Activated T-helper 1 cell treated with anti-CD3 and anti-CD28 coated beads, Interleukin-12 subunit alpha, Interleukin-12 subunit beta, Interleukin-2, Interleukin-4 antibody, amounts not matched to agents 30 ng/mL and 10 ng/mL and 1 ng/mL, durations not matched to agents 14 hours and 24 hours and 36 hours (primary cell): ENCODE measurements around the gene MBLAC1. TPM values are rescaled to one million over a fixed set of nuclear protein-coding genes. Genes with fewer than 3 reads are reported as not detected.
A peak's percentile ranks its signal among the peaks of the same experiment; 100 is the strongest.
"Not testable (repeated sequence)": the region's sequence is repeated elsewhere in the genome, so short reads cannot be mapped to it uniquely, and the experiment has no call there.

Source experiments
- DNase-seq: peaks from one replicate; pipeline ENCODE4 v3.0.0; 2021; ENCODE audit warnings: low spot score
- H3K27ac Mint-ChIP-seq: one replicate; pipeline ENCODE4 v1.8.0; 2021; ENCODE audit warnings: mild to moderate bottlenecking, mixed read lengths
- H3K27me3 Mint-ChIP-seq: one replicate; pipeline ENCODE4 v1.8.0; 2022; ENCODE audit warnings: mild to moderate bottlenecking, moderate library complexity, mixed read lengths; ENCODE audit not compliant: insufficient read depth
- H3K36me3 Mint-ChIP-seq: one replicate; pipeline ENCODE4 v1.8.0; 2021; ENCODE audit warnings: low read depth, mixed read lengths
- H3K4me1 Mint-ChIP-seq: one replicate; pipeline ENCODE4 v1.8.0; 2021; ENCODE audit warnings: low read depth, mixed read lengths
- H3K4me3 Mint-ChIP-seq: one replicate; pipeline ENCODE4 v1.8.0; 2021; ENCODE audit warnings: mild to moderate bottlenecking, moderate library complexity, mixed read lengths
- H3K9me3 Mint-ChIP-seq: one replicate; pipeline ENCODE4 v1.8.0; 2021; ENCODE audit warnings: mixed read lengths
- intact Hi-C: fragments of 100-400 bp; cut with micrococcal nuclease; formaldehyde crosslinking; loops from one replicate; pipeline ENCODE4 v1.15.1; 2024
- total RNA-seq: library from RNA; stranded (reverse); gene quantifications from 2 replicates; pipeline ENCODE4 v1.2.3, GENCODE V29; 2022

MBLAC1 gene
- total RNA-seq, 1 donor from 2014 or later, result 4.1 TPM

DNA sequence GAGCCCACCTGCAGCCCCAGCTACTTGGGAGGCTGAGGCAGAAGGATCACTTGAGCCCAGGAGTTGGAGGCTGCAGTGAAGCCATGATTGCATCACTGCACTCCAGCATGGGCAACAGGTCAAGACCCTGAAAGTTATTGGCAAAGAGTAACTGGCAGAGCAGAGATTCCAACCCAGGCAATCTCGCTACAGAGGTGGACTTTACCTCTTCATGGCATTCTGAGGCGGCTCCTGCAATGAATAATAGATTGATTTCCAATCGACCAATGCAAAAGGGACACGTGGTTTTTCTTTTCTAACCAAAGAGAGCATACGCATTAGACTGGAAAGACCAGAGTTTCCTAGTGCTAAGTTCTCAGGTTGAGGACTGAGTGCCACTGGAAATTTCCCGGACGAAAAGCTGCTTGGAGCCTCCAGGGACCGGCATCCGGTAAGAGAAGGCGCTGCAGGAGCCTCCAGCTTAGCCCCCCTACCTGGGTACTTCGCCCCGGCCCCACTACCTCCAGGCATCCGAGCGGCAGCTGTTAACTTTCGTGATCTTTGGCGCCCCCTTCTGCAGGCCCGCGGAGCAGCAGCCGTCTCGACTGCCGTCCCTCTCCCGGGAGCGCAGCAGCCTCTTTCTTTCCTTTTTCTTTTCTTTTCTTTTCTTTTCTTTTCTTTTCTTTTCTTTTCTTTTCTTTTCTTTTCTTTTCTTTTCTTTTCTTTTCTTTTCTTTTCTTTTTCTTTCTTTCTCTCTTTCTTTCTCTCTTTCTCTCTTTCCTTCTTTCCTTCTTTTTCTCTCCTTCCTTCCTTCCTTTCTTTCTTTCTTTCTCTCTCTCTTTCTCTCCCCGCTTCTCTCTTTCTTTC lies 4.1 kb downstream of the MBLAC1 start:
- Mint-ChIP-seq H3K9me3 (no peaks in the 10 kb centered on the region), H3K4me3 (peak overlapping the region; percentile 37), H3K27me3 (no peaks in the 10 kb centered on the region), H3K36me3 (no peaks in the 10 kb centered on the region), H3K27ac (no peak overlapping the region), H3K4me1 (peaks cover 14% of the 10 kb centered on the region)
- intact Hi-C loops, result loop anchor here (1.0 to 5.0 kb wide), 5 partner anchors 46 to 218 kb away; partner anchors contain the start of genes AZGP1, GPC2 and STAG3
- DNase-seq, result peak; percentile 74

DNA sequence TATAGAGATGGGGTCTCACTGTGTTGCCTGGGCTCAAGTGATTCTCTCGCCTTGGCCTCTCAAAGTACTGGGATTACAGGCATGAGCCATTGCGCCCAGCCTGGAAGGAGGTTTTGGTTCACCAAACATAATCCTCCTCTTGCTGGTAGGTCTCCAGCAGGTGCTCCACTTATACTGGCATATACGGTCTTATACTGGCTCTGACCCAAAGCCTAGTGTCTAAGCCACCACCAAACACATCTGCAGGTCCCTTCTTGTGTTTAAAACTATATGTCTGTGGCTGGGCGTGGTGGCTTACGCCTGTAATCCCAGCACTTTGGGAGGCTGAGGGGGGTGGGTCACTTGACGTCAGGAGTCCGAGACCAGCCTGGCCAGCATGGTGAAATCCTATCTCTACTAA lies 5.4 kb downstream of the MBLAC1 start:
- peaks cover 14% of the 10 kb centered on the region for H3K4me1 Mint-ChIP-seq
- no peak overlapping the region for H3K27ac Mint-ChIP-seq
- no peaks in the 10 kb centered on the region for H3K9me3 Mint-ChIP-seq
- intact Hi-C loops, result loop anchor here (1.0 to 5.0 kb wide), 5 partner anchors 85 to 275 kb away; partner anchors contain the start of gene AZGP1
- H3K36me3 Mint-ChIP-seq, result no peaks in the 10 kb centered on the region
- no peaks in the 10 kb centered on the region for H3K27me3 Mint-ChIP-seq
- no peak for DNase-seq
- H3K4me3 Mint-ChIP-seq, result no peak overlapping the region

DNA sequence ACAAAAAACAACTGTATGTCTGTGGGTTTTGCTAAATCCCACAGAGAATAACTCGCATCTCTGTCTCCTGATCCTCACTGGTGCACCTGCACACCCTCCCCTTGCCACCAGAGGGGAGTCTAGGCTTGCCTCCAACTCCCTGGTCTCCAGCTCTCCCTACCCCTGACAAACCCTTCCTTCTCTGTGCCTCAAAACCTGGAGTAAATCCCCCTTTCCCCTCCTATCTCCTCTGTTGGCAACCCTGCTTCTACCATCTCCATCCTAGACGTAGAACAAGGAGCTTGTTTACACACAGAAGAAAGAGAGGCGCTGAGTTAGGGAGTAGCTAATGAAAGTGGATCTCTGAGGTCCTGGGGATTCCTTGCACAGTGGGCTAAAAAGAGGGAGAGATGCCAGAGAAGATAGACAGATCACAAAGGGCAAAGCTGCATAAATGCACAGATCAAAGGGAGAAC lies 6.0 kb downstream of the MBLAC1 start:
- H3K27me3 Mint-ChIP-seq, result no peaks in the 10 kb centered on the region
- DNase-seq, result peak; percentile 52
- no peak overlapping the region for H3K4me3 Mint-ChIP-seq
- intact Hi-C loops, result loop anchor here (1.0 to 5.0 kb wide), 5 partner anchors 85 to 275 kb away; partner anchors contain the start of gene AZGP1
- H3K9me3 Mint-ChIP-seq, result no peaks in the 10 kb centered on the region
- no peaks in the 10 kb centered on the region for H3K36me3 Mint-ChIP-seq
- H3K27ac Mint-ChIP-seq, result no peak overlapping the region
- peaks cover 16% of the 10 kb centered on the region for H3K4me1 Mint-ChIP-seq

DNA sequence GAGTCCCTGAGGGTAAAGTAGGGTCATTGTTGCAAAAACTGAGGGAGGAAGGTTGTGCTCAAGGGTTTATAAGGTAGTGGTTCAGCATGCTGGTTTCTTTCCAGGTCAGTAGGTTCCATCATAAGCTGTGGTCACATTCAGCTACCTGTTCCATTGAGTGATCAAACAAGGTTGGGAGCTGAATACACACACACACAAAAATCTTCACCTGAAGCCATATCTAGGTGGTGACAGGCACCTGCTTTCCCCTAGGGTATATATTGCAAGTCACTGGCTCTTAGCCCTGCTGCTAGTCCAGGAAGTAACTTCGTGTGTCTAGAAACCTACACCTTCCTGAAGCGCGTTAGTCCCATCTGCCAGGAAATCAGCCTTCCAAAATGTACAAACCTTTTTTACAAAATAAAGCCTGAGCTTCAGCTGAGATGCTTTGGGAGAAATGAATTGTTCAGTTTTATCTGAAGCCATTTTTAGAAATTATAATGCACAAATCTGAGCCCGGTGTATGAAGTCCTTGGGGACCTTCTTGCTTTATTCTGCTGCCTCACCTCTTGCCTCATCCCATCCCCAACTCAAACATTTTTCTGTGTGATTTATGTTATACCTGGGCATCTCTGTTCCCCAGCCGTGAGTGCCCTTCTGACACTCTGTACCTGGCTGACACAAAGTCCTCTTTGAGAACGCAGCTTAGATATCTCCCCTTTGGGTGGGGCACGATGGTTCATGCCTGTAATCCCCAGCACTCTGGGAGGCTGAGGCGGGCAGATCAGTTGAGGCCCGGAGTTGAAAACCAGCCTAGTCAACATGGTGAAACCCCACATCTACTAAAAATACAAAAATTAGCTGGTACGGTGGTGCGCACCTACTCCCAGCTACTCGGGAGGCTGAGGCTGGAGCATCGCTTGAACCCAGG lies 11.3 kb downstream of the MBLAC1 start:
- Mint-ChIP-seq H3K4me1 (peaks cover 16% of the 10 kb centered on the region), H3K9me3 (no peaks in the 10 kb centered on the region), H3K27me3 (no peaks in the 10 kb centered on the region), H3K36me3 (no peaks in the 10 kb centered on the region), H3K4me3 (no peak overlapping the region), H3K27ac (no peak overlapping the region)
- intact Hi-C loops, result no loop called here
- no peak for DNase-seq

DNA sequence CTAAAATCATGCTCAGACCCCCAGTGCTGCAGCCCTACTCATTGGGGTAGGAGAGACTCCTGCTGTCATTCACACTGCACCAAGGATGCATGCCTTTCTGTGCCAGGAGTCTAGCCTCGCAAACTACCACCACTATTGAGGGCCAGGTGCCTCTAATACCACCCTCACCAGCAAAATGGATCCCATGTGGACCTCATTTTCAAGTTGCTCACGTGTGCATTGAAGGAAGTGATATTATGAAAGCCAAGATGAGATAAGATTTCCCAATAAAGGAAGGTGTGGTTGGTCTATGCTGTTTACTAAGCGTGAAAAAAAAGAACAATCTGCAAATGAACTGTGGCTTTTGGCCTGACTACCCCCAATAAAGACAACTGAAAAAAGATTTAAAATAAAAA lies 14.8 kb downstream of the MBLAC1 start:
- Mint-ChIP-seq H3K4me3 (no peak overlapping the region), H3K36me3 (no peaks in the 10 kb centered on the region), H3K9me3 (no peaks in the 10 kb centered on the region), H3K27ac (no peak overlapping the region), H3K4me1 (peaks cover 16% of the 10 kb centered on the region), H3K27me3 (no peaks in the 10 kb centered on the region)
- DNase-seq, result no peak
- intact Hi-C loops, result no loop called here

DNA sequence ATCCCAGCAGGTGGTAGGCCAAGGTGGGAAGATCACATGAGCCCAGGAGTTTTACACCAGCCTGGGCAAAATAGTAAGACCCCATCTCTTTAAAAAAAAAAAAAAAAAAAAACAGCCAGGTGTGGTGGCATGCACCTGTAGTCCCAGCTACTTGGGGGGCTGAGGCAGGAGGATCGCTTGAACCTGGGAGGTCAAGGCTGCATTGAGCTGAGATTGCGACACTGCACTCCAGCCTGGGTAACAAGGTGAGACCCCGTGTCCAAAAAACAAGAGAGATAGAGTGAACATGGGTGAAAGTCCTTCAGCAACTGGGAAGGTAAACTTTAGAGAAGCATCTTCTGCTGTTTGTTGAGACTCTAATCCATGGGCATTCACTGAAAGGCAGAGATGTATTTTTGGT lies 15.7 kb downstream of the MBLAC1 start:
- Mint-ChIP-seq H3K27ac (no peak overlapping the region), H3K4me3 (no peak overlapping the region), H3K27me3 (no peaks in the 10 kb centered on the region), H3K36me3 (no peaks in the 10 kb centered on the region), H3K4me1 (peaks cover 16% of the 10 kb centered on the region), H3K9me3 (no peaks in the 10 kb centered on the region)
- intact Hi-C loops, result no loop called here
- no peak for DNase-seq

DNA sequence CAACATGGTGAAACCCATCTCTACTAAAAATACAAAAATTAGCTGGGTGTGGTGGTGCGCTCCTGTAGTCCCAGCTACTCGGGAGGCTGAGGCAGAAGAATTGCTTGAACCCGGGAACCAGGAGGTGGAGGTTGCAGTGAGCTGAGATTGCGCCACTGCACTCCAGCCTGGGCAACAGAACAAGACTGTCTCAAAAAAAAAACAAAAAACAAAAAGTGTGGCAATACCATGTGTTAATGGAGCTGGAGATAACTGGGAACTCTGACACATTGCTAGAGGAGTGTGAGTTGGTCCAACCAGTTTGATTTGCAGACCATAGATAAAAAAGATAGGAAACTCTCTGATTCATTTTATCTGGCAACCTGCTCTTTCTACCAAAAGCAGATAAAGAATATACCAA lies 19.6 kb downstream of the MBLAC1 start:
- H3K36me3 Mint-ChIP-seq, DNase-seq, intact Hi-C loops, H3K27ac Mint-ChIP-seq, H3K9me3 Mint-ChIP-seq, H3K27me3 Mint-ChIP-seq, H3K4me3 Mint-ChIP-seq: not testable (repeated sequence)
- peaks cover 20% of the 10 kb centered on the region for H3K4me1 Mint-ChIP-seq

DNA sequence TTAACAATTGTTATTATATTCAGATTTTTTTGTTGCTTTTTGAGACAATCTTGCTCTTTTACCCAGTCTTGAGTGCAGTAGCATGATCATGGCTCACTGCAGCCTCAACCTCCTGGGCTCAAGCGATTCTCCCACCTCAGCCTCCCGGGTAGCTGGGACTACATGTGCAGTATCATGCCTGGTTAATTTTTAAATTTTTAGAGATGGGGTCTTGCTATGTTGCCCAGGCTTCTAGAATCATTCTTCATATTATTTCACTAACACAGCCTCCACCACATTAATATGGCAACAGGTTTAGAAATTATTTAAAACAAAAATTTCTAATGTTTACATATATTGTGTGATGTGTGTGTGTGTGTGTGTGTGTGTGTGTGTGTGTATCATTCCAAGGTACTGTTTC lies 20.5 kb downstream of the MBLAC1 start:
- intact Hi-C loops, result no loop called here
- Mint-ChIP-seq H3K4me3 (no peak overlapping the region), H3K9me3 (no peaks in the 10 kb centered on the region), H3K27ac (no peak overlapping the region), H3K36me3 (peaks cover 6% of the 10 kb centered on the region), H3K27me3 (no peaks in the 10 kb centered on the region), H3K4me1 (peaks cover 19% of the 10 kb centered on the region)
- DNase-seq, result no peak

DNA sequence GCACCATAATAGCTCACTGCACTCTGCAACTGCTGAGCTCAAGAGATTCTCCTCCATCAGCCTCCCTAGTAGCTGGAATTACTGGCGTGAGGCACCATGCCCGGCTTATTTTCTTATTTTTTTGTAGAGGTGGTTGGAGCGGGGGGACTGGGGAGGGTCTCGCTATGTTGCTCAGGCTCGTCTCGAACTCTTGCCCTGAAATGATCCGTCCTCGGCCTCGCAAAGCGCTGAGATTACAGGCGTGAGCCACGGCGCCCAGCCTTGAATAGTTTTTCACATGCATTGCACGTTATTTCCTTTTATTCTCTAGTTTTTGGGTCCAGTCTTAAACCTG lies 21.4 kb downstream of the MBLAC1 start:
- Mint-ChIP-seq H3K4me1 (peaks cover 24% of the 10 kb centered on the region), H3K27ac (peak overlapping the region; percentile 94)
- DNase-seq, result no peak

DNA sequence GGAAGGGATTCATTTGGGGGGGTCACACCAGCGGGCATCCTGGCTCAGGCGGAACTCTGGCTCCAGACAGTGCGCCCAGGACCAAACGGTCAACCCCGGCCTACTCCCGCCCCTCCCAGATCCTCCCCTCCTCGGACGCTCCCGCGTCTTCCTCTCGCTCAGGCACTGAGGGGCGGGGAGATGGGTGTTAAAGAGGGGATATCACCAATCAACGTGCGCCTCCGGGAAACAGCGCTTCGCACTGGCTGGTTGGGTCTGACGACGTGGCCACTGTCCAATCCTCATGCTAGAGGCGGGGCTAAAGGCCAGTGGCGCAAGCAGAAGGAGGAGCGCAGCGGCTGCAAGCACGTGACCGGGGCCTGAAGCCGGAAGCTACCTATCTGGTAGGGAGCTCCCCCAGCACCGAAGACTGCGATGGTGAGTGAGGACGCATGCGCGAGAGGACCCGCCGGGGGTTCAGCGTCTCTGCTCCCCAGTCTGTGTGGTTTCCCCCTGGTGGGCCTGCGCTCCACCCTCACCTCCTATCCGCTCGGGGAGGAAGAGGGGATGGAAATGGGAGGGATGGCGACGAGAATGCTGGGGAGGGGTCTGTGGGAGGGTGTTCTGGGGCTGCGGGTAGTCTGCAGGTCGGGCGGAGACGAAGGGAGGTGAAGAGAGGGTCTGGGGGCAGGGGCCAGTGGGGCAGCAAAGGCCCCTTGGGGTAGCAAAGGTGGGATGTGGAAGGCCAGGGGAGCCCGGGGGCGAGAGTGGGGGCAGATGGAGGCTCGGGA lies 22.0 kb downstream of the MBLAC1 start, which contains the start of gene LAMTOR4:
Gene LAMTOR4 (plus strand): TSS at position 360 of the 770 bp plus-strand sequence. CDS start 55 bp downstream, at position 415.
- intact Hi-C loops, result loop anchor here (1.0 to 2.0 kb wide), 10 partner anchors 10 to 288 kb away; partner anchors contain the start of genes AP4M1, GPC2, MCM7 and MEPCE

More for the DNA sequence above, 21.4 kb downstream of the MBLAC1 start:
- intact Hi-C loops, result loop anchor here (1.0 to 2.0 kb wide), 10 partner anchors 10 to 288 kb away; partner anchors contain the start of genes AP4M1, GPC2, MCM7 and MEPCE
- H3K4me3 Mint-ChIP-seq, result peak overlapping the region; percentile 97
- peaks cover 12% of the 10 kb centered on the region for H3K36me3 Mint-ChIP-seq
- no peaks in the 10 kb centered on the region for H3K27me3 Mint-ChIP-seq
- H3K9me3 Mint-ChIP-seq, result no peaks in the 10 kb centered on the region

DNA sequence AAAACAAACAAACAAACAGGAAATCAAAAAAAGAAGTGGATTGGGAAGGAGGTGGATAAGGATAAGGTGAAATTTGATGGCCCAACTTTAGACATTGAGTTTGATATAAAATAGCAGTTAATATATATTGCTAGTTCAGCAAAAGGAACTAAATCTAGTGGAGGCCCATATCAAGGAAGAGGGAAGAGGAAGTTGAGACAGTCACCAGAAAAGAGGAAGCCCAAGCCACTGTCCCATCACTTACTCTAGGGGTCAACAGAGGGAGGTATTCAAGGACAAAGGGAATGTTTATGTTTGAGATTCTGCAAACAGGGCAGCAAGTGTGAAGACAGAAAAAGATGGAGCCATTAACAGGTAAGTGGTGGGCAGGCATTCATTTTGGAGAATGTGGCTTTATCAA lies 25.6 kb downstream of the MBLAC1 start:
- Mint-ChIP-seq H3K9me3 (no peaks in the 10 kb centered on the region), H3K27ac (peak overlapping the region; percentile 62), H3K4me1 (peaks cover 45% of the 10 kb centered on the region), H3K27me3 (no peaks in the 10 kb centered on the region), H3K36me3 (peaks cover 34% of the 10 kb centered on the region), H3K4me3 (no peak overlapping the region)
- intact Hi-C loops, result no loop called here
- no peak for DNase-seq

More for the DNA sequence above, 22.0 kb downstream of the MBLAC1 start, which contains the start of gene LAMTOR4:
- Mint-ChIP-seq H3K27me3 (no peaks in the 10 kb centered on the region), H3K4me3 (peak within 1 kb of the TSS; percentile 97), H3K36me3 (peaks cover 15% of the 10 kb centered on the region), H3K9me3 (no peaks in the 10 kb centered on the region), H3K4me1 (peaks cover 24% of the 10 kb centered on the region), H3K27ac (peak within 1 kb of the TSS; percentile 94)
- DNase-seq, result peak; percentile 99
